NCI-H1436 treated with DMSO at 0.1 percent for 48 hours (cell line): Measurements from ENCODE around the gene SPOCD1.

ENCODE experiments used
- DNase-seq: peaks from one replicate; lab custom pipeline; 2025; lab: John Stamatoyannopoulos, UW

Gene SPOCD1

GRCh38 chr1:31815752-31816500, at the start of gene SPOCD1:
Gene SPOCD1, minus strand, starts transcription at chr1:31816022. Its CDS starts 689 bp downstream, at chr1:31815333.
- no peak for DNase-seq

- no peak for DNase-seq
Observed at GRCh38 chr1:31862071-31862470, 46.2 kb upstream of the SPOCD1 start.

- no peak for DNase-seq
Observed at GRCh38 chr1:31861346-31861745, 45.5 kb upstream of the SPOCD1 start.

GRCh38 chr1:31860581-31860980, 44.8 kb upstream of the SPOCD1 start:
- DNase-seq, result no peak

GRCh38 chr1:31859719-31860118, 43.9 kb upstream of the SPOCD1 start:
- DNase-seq, result no peak

- no peak for DNase-seq
Observed at GRCh38 chr1:31859044-31859443, 43.2 kb upstream of the SPOCD1 start.

GRCh38 chr1:31857863-31858262, 42.0 kb upstream of the SPOCD1 start:
- no peak for DNase-seq

- DNase-seq, result no peak
Observed at GRCh38 chr1:31856140-31856539, 40.3 kb upstream of the SPOCD1 start.

- no peak for DNase-seq
Observed at GRCh38 chr1:31855038-31855845, 39.4 kb upstream of the SPOCD1 start.

GRCh38 chr1:31849653-31850052, 33.8 kb upstream of the SPOCD1 start:
- DNase-seq, result no peak

GRCh38 chr1:31848381-31848897, 32.6 kb upstream of the SPOCD1 start:
- DNase-seq, result no peak

DNA sequence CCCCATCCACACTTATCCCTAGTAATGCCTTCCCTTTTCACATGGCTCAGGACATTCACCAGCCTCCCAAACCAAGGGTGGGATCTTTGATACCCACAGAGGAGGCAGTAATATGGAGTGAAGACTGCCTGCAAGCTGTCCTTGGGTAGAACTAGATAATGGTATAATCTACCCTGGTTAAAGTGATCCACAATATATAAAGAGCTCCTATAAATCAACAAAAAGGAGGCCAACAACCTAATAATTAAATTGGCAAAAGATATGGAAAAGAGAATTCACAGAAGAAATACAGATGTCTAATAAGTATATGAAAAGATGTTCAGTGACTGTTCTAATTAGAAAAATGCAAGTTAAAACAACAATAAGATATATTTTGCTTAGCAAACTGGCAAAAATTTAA, 30.7 kb upstream of the SPOCD1 start:
- no peak for DNase-seq

DNA sequence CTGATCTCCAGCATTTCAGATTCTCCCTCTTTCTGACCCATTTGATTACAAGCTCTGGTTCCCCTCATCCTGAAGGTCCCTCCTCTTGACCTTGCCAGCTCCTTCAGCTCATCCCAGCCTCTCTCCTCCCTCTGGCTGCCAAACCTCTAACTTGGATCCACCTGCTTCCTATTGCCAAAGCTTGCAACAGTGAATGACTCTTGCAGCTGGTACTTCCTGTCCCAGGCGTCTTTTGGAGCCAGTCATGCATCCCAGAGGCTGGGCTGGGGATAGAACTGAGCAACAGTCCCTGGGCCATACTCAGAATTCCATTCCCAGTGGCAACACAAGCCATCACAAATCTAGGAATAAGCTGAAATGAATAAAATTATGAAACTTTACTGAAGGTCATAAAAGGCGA, 27.7 kb upstream of the SPOCD1 start:
- no peak for DNase-seq

GRCh38 chr1:31839662-31840343, 24.0 kb upstream of the SPOCD1 start:
- no peak for DNase-seq

DNA sequence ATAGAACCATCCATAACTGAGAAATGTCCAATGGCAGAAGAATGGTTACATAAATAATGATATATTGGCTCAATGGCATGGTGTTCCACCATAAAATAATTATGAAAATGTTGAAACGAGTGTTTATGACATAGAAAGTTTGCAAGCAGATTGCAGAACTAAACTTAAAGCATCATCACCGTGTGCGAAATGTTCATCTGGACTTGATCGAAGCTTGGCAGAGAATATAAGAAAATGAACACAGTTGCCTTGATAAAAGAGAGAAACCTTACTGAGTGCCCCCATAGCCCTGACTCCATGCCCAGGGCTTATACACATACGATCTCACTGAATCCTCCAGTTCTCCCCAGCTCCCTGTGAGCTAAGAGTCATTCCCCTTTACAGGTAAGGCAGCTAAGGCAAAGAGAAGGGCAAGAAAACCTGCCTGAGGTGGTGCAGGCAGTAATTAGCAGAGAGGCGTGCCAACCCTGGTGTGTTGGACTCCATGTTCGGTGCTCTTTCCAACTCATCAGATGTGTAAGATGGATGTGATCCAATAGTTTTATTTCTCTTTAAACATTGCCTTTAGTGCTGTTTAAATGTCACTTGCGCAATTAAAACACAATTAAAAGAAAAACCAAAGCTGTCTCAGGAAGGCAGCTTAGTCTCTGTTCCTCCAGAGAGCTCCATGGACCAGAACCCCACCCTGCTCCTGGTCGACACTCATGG, 21.8 kb upstream of the SPOCD1 start:
- no peak for DNase-seq

DNA sequence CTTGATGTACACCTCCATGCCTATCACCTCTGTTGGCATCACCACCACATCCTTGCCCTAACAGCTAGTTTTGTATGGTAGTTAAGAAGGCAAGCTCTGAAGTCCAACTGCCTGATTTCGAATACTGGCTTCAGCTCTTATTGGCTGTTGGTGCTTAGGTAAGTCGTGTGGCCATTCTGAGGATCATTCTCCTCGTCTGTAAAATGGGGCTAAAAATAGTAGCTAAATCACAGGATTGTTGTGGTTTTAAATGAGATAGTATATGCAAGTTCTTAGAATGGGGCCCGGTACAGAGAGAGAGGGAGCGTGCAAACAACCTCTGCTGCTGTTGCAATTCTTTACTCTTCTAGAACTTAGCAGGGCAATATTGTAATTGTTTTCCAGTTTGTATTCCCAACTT, 20.8 kb upstream of the SPOCD1 start:
- no peak for DNase-seq

DNA sequence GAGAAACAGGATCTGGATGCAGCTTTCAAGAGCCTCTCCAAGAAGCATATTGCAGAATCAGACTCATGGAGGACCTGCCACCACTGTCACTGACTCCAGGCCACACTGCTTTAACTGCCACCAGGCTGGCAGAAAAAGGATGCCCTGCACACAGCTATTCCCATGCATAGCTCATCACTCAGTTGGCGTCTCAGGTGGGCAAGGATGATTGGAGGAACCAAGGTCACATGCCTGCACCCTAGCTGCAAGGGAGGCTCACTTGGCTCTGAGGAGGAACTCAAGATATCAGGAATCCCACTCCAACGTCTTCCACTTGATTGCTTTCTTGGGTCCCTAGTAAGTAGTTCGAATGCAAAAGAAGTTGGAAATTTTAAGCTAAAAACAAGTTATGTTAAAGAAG, 19.6 kb upstream of the SPOCD1 start:
- DNase-seq, result no peak

DNA sequence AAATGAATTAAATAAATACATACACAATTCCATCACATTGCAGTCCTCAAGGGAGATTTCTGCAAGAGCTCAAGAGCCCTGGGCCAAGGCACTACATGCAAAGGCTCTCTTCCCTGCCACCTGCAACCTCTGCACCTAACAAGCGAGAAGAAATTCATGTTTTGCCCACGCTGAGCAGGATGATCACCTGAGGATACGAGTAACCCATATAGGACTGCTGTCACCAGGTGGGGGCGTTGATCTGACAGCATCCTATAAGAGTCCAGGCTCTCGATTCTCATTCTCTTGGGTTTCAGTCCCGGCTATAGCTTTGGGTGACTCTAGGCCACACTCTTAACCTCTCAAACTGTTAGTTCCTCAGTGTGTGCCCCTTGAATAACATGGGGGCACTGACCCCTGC, 18.7 kb upstream of the SPOCD1 start:
- no peak for DNase-seq

- no peak for DNase-seq
Observed at GRCh38 chr1:31831397-31832378, 15.9 kb upstream of the SPOCD1 start.

- no peak for DNase-seq
Observed at GRCh38 chr1:31830511-31830910, 14.7 kb upstream of the SPOCD1 start.

DNA sequence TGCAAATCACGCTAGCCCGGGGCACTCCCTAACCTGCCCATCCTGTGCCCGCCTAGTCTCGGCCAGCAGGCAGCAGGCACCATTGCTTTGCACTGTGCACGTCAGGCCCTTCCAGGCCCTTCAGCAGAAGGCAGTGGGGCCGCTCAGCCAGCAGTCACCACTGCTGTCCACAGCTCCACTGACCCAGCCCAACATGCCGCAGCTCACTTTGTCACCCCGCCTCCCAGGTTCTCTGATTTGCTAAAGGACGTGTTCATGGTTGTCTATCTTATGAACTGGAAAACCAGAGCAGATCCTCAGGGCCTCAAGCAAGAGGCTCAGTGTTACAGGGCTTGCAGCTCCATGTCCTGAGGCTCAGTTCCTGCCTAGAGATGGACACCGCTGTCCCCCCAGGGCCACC, 14.2 kb upstream of the SPOCD1 start:
- no peak for DNase-seq
